MM.1S (cell line): Measurements from ENCODE around the gene TMEM175.
"Not testable (repeated sequence)": the region's sequence is repeated elsewhere in the genome, so short reads cannot be mapped to it uniquely, and the experiment has no call there.

ENCODE experiments used
- DNase-seq: peaks from one replicate; pipeline ENCODE4 v3.0.0-alpha.2; 2015
- H2AFZ ChIP-seq: fragments of 300-600 bp; sonication (generic); 2 replicates; pipeline ENCODE4 v1.6.0; 2016; ENCODE audit warnings: antibody characterized with exemption, low read length
- H3F3A ChIP-seq: fragments of 300-600 bp; sonication (generic); 2 replicates; pipeline ENCODE4 v1.6.1; 2016; ENCODE audit warnings: mild to moderate bottlenecking, antibody characterized with exemption, low read length, moderate library complexity, mixed read lengths; ENCODE audit not compliant: insufficient read depth
- H3K27ac ChIP-seq: fragments of 300-600 bp; sonication (generic); 2 replicates; pipeline ENCODE4 v1.5.1; 2016; ENCODE audit warnings: mild to moderate bottlenecking, low read length
- H3K27me3 ChIP-seq: fragments of 300-600 bp; sonication (generic); replicated peaks from 2 replicates; pipeline ENCODE4 v1.6.0; 2016; ENCODE audit warnings: low read length; ENCODE audit not compliant: insufficient read depth
- H3K36me3 ChIP-seq: fragments of 300-600 bp; sonication (generic); replicated peaks from 2 replicates; pipeline ENCODE4 v1.6.1; 2016; ENCODE audit warnings: mild to moderate bottlenecking, low read length, mixed read lengths; ENCODE audit not compliant: insufficient read depth
- H3K4me1 ChIP-seq: fragments of 300-600 bp; sonication (generic); 2 replicates; pipeline ENCODE4 v1.6.1; 2016; ENCODE audit warnings: low read length, mixed read lengths
- H3K4me2 ChIP-seq: fragments of 300-600 bp; sonication (generic); 2 replicates; pipeline ENCODE4 v1.6.0; 2016; ENCODE audit warnings: low read depth, low read length
- H3K4me3 ChIP-seq: fragments of 300-600 bp; sonication (generic); 2 replicates; pipeline ENCODE4 v1.5.1; 2016; ENCODE audit warnings: low read length, mixed read lengths
- H3K79me2 ChIP-seq: fragments of 300-600 bp; sonication (generic); 2 replicates; pipeline ENCODE4 v1.6.1; 2016; ENCODE audit warnings: mixed run types, low read length, mixed read lengths
- H3K9ac ChIP-seq: fragments of 300-600 bp; sonication (generic); 2 replicates; pipeline ENCODE4 v1.6.1; 2016; ENCODE audit warnings: low read length, mixed read lengths
- H3K9me2 ChIP-seq: fragments of 300-600 bp; sonication (generic); replicated peaks from 2 replicates; pipeline ENCODE4 v1.6.1; 2016; ENCODE audit warnings: mild to moderate bottlenecking, low read length, mixed read lengths; ENCODE audit not compliant: insufficient read depth
- H3K9me3 ChIP-seq: fragments of 300-600 bp; sonication (generic); replicated peaks from 2 replicates; pipeline ENCODE4 v1.6.1; 2016; ENCODE audit warnings: mild to moderate bottlenecking, low read length, mixed read lengths; ENCODE audit not compliant: insufficient read depth
- H4K20me1 ChIP-seq: fragments of 300-600 bp; sonication (generic); 2 replicates; pipeline ENCODE4 v1.6.1; 2016; ENCODE audit warnings: mild to moderate bottlenecking, low read length, moderate library complexity, mixed read lengths; ENCODE audit not compliant: insufficient read depth
- CTCF ChIP-seq: fragments of 300-600 bp; sonication (generic); IDR thresholded peaks from 2 replicates; pipeline ENCODE4 v1.5.1; 2016; ENCODE audit warnings: antibody characterized with exemption, low read length, mixed read lengths
- EZH2 ChIP-seq: fragments of 300-600 bp; sonication (generic); optimal IDR thresholded peaks from 2 replicates; pipeline ENCODE3; 2017; ENCODE audit warnings: low read depth, mild to moderate bottlenecking, antibody characterized with exemption, low read length, mixed read lengths
- EZH2phosphoT487 ChIP-seq: fragments of 300-600 bp; sonication (generic); IDR thresholded peaks from 2 replicates; pipeline ENCODE4 v1.6.1; 2018; ENCODE audit warnings: antibody characterized with exemption, low read length

Gene TMEM175

GRCh38 chr4:926538-926937 is 5.7 kb upstream of the TMEM175 start:
- H3K4me3 ChIP-seq, result no peak overlapping the region
- H3K79me2 ChIP-seq, result peaks cover 91% of the 10 kb centered on the region
- H3K9me2 ChIP-seq, result no peaks in the 10 kb centered on the region
- no peak overlapping the region for H3K27ac ChIP-seq
- H3K4me2 ChIP-seq, result no peak overlapping the region
- H3K27me3 ChIP-seq, result no peaks in the 10 kb centered on the region
- 0 out of 2 replicates have a peak, but pooled peaks cover 6% of the 10 kb centered on the region for H3K36me3 ChIP-seq
- no peaks in the 10 kb centered on the region for H3K9me3 ChIP-seq
- no peak overlapping the region for H2AFZ ChIP-seq
- TF ChIP-seq EZH2phosphoT487 (no peak), EZH2 (no peak), CTCF (no peak)
- DNase-seq, result no peak
- no peaks in the 10 kb centered on the region for H3F3A ChIP-seq
- H3K9ac ChIP-seq, result no peak overlapping the region
- peaks cover 5% of the 10 kb centered on the region for H3K4me1 ChIP-seq
- H4K20me1 ChIP-seq, result no peaks in the 10 kb centered on the region

- not testable (repeated sequence) for H3K4me1 ChIP-seq, H3K4me3 ChIP-seq, DNase-seq, H4K20me1 ChIP-seq, H3F3A ChIP-seq, H3K9me3 ChIP-seq, H3K27me3 ChIP-seq, H3K27ac ChIP-seq, H3K4me2 ChIP-seq, H3K9ac ChIP-seq, H3K9me2 ChIP-seq, H3K36me3 ChIP-seq, H2AFZ ChIP-seq
- peaks cover 87% of the 10 kb centered on the region for H3K79me2 ChIP-seq
Measured at GRCh38 chr4:927566-927965, 4.7 kb upstream of the TMEM175 start.

GRCh38 chr4:929096-929765 is 3.0 kb upstream of the TMEM175 start:
- Histone ChIP-seq H3K36me3 (no peaks in the 10 kb centered on the region), H4K20me1 (no peaks in the 10 kb centered on the region), H3K4me1 (peaks cover 5% of the 10 kb centered on the region), H3F3A (no peaks in the 10 kb centered on the region), H3K27ac (no peak overlapping the region), H3K4me3 (no peak overlapping the region), H3K9ac (no peak overlapping the region), H3K4me2 (no peak overlapping the region), H3K79me2 (peaks cover 75% of the 10 kb centered on the region), H3K27me3 (no peaks in the 10 kb centered on the region), H3K9me2 (no peaks in the 10 kb centered on the region), H3K9me3 (no peaks in the 10 kb centered on the region), H2AFZ (no peak overlapping the region)
- TF ChIP-seq EZH2phosphoT487, result no peak
- no peak for TF ChIP-seq CTCF
- TF ChIP-seq EZH2, result no peak
- DNase-seq, result no peak

- Histone ChIP-seq H3K4me1 (peaks cover 5% of the 10 kb centered on the region), H3K27ac (no peak overlapping the region)
- TF ChIP-seq EZH2, result no peak
- TF ChIP-seq CTCF, result no peak
- TF ChIP-seq EZH2phosphoT487, result no peak
Measured at GRCh38 chr4:930028-930551, 2.2 kb upstream of the TMEM175 start.

More at GRCh38 chr4:930028-930551, 2.2 kb upstream of the TMEM175 start:
- Histone ChIP-seq H3K9ac (no peak overlapping the region), H3K4me3 (no peak overlapping the region), H3K27me3 (no peaks in the 10 kb centered on the region), H3K79me2 (peaks cover 66% of the 10 kb centered on the region), H3K4me2 (no peak overlapping the region), H3F3A (no peaks in the 10 kb centered on the region), H4K20me1 (no peaks in the 10 kb centered on the region), H3K9me3 (no peaks in the 10 kb centered on the region), H2AFZ (no peak overlapping the region), H3K9me2 (no peaks in the 10 kb centered on the region), H3K36me3 (no peaks in the 10 kb centered on the region)
- no peak for DNase-seq
